Measurements from ENCODE around the gene SPATS2L.

- no peak for TF ChIP-seq POLR2A (IDR thresholded peaks at IDR 0.05; ENCODE audit: low read depth, low read length)
- TF ChIP-seq POLR2AphosphoS5 (IDR thresholded peaks at IDR 0.05; ENCODE audit: low read depth, low read length) = no peak
These were observed 180.0 kb downstream of the SPATS2L start for GRCh38 chr2:200486529-200486928.

Data from GM12892 (cell line).